ENCODE results near the gene NTF4. TPM values are rescaled to one million over a fixed set of nuclear protein-coding genes. Genes with fewer than 3 reads are reported as not detected.
"Not testable (repeated sequence)": the region's sequence is repeated elsewhere in the genome, so short reads cannot be mapped to it uniquely, and the experiment has no call there.

NTF4 gene
- total RNA-seq, 1 experiment from 2014 or later: not detected

- no peak overlapping the region for H3K27ac ChIP-seq
- no peaks in the 10 kb centered on the region for H3K27me3 ChIP-seq
- H3K36me3 ChIP-seq: no peaks in the 10 kb centered on the region
- no peaks in the 10 kb centered on the region for H3K9me3 ChIP-seq (replicated peaks)
- H3K4me3 ChIP-seq: no peak overlapping the region
- peak; percentile 73 to 75 for DNase-seq
- H3K4me1 ChIP-seq: no peaks in the 10 kb centered on the region
These were observed 9.1 kb upstream of the NTF4 start for GRCh38 chr19:49073514-49074378.

- Histone ChIP-seq H3K4me1 (no peaks in the 10 kb centered on the region), H3K27ac (no peak overlapping the region), H3K4me3 (no peak overlapping the region), H3K27me3 (no peaks in the 10 kb centered on the region), H3K36me3 (no peaks in the 10 kb centered on the region), H3K9me3 (replicated peaks) (no peaks in the 10 kb centered on the region)
- no peak for DNase-seq
These were observed 7.4 kb upstream of the NTF4 start for GRCh38 chr19:49071860-49072547.

- no peak for DNase-seq
- H3K36me3 ChIP-seq: no peaks in the 10 kb centered on the region
These were observed 5.8 kb upstream of the NTF4 start for GRCh38 chr19:49070416-49070815.

GRCh38 chr19:49069026-49069425 lies 4.4 kb upstream of the NTF4 start:
- Histone ChIP-seq H3K36me3 (no peaks in the 10 kb centered on the region), H3K9me3 (replicated peaks) (no peaks in the 10 kb centered on the region), H3K4me1 (no peaks in the 10 kb centered on the region), H3K4me3 (no peak overlapping the region), H3K27me3 (peaks cover 15% of the 10 kb centered on the region), H3K27ac (no peak overlapping the region)
- DNase-seq: no peak

More at GRCh38 chr19:49070416-49070815, 5.8 kb upstream of the NTF4 start:
- H3K9me3 ChIP-seq (replicated peaks): no peaks in the 10 kb centered on the region
- H3K4me1 ChIP-seq: no peaks in the 10 kb centered on the region
- no peak overlapping the region for H3K4me3 ChIP-seq
- H3K27ac ChIP-seq: no peak overlapping the region
- H3K27me3 ChIP-seq: peaks cover 7% of the 10 kb centered on the region

GRCh38 chr19:49067554-49067953 lies 2.9 kb upstream of the NTF4 start:
- Histone ChIP-seq H3K4me1 (no peaks in the 10 kb centered on the region), H3K9me3 (replicated peaks) (no peaks in the 10 kb centered on the region), H3K27me3 (peaks cover 27% of the 10 kb centered on the region), H3K4me3 (no peak overlapping the region), H3K27ac (no peak overlapping the region), H3K36me3 (no peaks in the 10 kb centered on the region)
- no peak for DNase-seq

GRCh38 chr19:49065905-49066512 lies 1.4 kb upstream of the NTF4 start:
- H3K4me1 ChIP-seq: no peaks in the 10 kb centered on the region
- DNase-seq: no peak
- no peaks in the 10 kb centered on the region for H3K36me3 ChIP-seq
- no peaks in the 10 kb centered on the region for H3K9me3 ChIP-seq (replicated peaks)
- no peak overlapping the region for H3K27ac ChIP-seq
- H3K4me3 ChIP-seq: no peak overlapping the region
- peaks cover 27% of the 10 kb centered on the region for H3K27me3 ChIP-seq

GRCh38 chr19:49064029-49064629 lies 489 bp downstream of the NTF4 start:
- DNase-seq: no peak
- H3K9me3 ChIP-seq (replicated peaks): no peaks in the 10 kb centered on the region
- no peaks in the 10 kb centered on the region for H3K36me3 ChIP-seq
- no peaks in the 10 kb centered on the region for H3K4me1 ChIP-seq
- peaks cover 27% of the 10 kb centered on the region for H3K27me3 ChIP-seq
- H3K4me3 ChIP-seq: no peak overlapping the region
- no peak overlapping the region for H3K27ac ChIP-seq

- no peaks in the 10 kb centered on the region for H3K4me1 ChIP-seq
- no peaks in the 10 kb centered on the region for H3K9me3 ChIP-seq (replicated peaks)
- DNase-seq: no peak
- H3K27ac ChIP-seq: no peak overlapping the region
- H3K36me3 ChIP-seq: no peaks in the 10 kb centered on the region
- H3K4me3 ChIP-seq: no peak overlapping the region
- peaks cover 27% of the 10 kb centered on the region for H3K27me3 ChIP-seq
These were observed 3.2 kb downstream of the NTF4 start for GRCh38 chr19:49061445-49061844.

GRCh38 chr19:49061000-49061399 lies 3.6 kb downstream of the NTF4 start:
- no peak overlapping the region for H3K4me3 ChIP-seq
- DNase-seq: no peak
- H3K36me3 ChIP-seq: no peaks in the 10 kb centered on the region
- H3K9me3 ChIP-seq (replicated peaks): no peaks in the 10 kb centered on the region
- H3K27ac ChIP-seq: no peak overlapping the region
- H3K4me1 ChIP-seq: no peaks in the 10 kb centered on the region
- H3K27me3 ChIP-seq: peaks cover 24% of the 10 kb centered on the region

GRCh38 chr19:49059053-49059452 lies 5.6 kb downstream of the NTF4 start:
- Histone ChIP-seq H3K27ac (no peak overlapping the region), H3K27me3 (peaks cover 12% of the 10 kb centered on the region), H3K4me1 (no peaks in the 10 kb centered on the region), H3K36me3 (no peaks in the 10 kb centered on the region), H3K4me3 (no peak overlapping the region), H3K9me3 (replicated peaks) (no peaks in the 10 kb centered on the region)
- no peak for DNase-seq

GRCh38 chr19:49058562-49058961 lies 6.1 kb downstream of the NTF4 start:
- no peak overlapping the region for H3K27ac ChIP-seq
- no peaks in the 10 kb centered on the region for H3K4me1 ChIP-seq
- H3K9me3 ChIP-seq (replicated peaks): no peaks in the 10 kb centered on the region
- H3K4me3 ChIP-seq: no peak overlapping the region
- H3K27me3 ChIP-seq: peaks cover 7% of the 10 kb centered on the region
- DNase-seq: no peak
- no peaks in the 10 kb centered on the region for H3K36me3 ChIP-seq

GRCh38 chr19:49057636-49058234 lies 6.9 kb downstream of the NTF4 start, which contains the start of gene CGB7:
TSS of gene CGB7 (minus strand) at chr19:49057749. CDS start at chr19:49055375, 2,374 bp downstream.
- H3K27me3 ChIP-seq: peaks cover 1% of the 10 kb centered on the region; the same call in 1 of the 2 replicates
- DNase-seq: no peak

GRCh38 chr19:49056902-49057596 lies 7.6 kb downstream of the NTF4 start:
- H3K27me3 ChIP-seq; DNase-seq; H3K4me1 ChIP-seq; H3K4me3 ChIP-seq; H3K9me3 ChIP-seq (replicated peaks); H3K36me3 ChIP-seq; H3K27ac ChIP-seq: not testable (repeated sequence)

More at GRCh38 chr19:49057636-49058234, 6.9 kb downstream of the NTF4 start, which contains the start of gene CGB7:
- Histone ChIP-seq H3K4me1 (no peaks in the 10 kb centered on the region), H3K9me3 (replicated peaks) (no peaks in the 10 kb centered on the region), H3K27ac (no peak within 1 kb of the TSS), H3K36me3 (no peaks in the 10 kb centered on the region), H3K4me3 (no peak within 1 kb of the TSS)

All from SJCRH30 (cell line).